IPS-20b (cell line): Measurements from ENCODE around the gene ATXN1.
"Not testable (repeated sequence)": the region's sequence is repeated elsewhere in the genome, so short reads cannot be mapped to it uniquely, and the experiment has no call there.

Experiments used
- H3K27ac ChIP-seq: one replicate; pipeline ENCODE4 v1.5.1; 2013; ENCODE audit warnings: low read length
- H3K27me3 ChIP-seq: 2 replicates; pipeline ENCODE4 v1.6.1; 2013; ENCODE audit warnings: mild to moderate bottlenecking, low read length, inconsistent platforms; ENCODE audit not compliant: insufficient read depth
- H3K36me3 ChIP-seq: 2 replicates; pipeline ENCODE4 v1.6.1; 2013; ENCODE audit warnings: low read depth, mild to moderate bottlenecking, inconsistent platforms, low read length, moderate library complexity; ENCODE audit not compliant: insufficient read depth
- H3K4me1 ChIP-seq: 2 replicates; pipeline ENCODE4 v1.6.1; 2013; ENCODE audit warnings: mild to moderate bottlenecking, control low read depth, inconsistent platforms, low read length, moderate library complexity; ENCODE audit not compliant: insufficient read depth
- H3K4me3 ChIP-seq: 2 replicates; pipeline ENCODE4 v1.5.1; 2013; ENCODE audit warnings: mild to moderate bottlenecking, low read length, inconsistent platforms
- H3K9ac ChIP-seq: 2 replicates; pipeline ENCODE4 v1.6.1; 2013; ENCODE audit warnings: low read depth, mild to moderate bottlenecking, inconsistent platforms, low read length, moderate library complexity
- H3K9me3 ChIP-seq: 2 replicates; pipeline ENCODE4 v1.6.1; 2013; ENCODE audit warnings: mild to moderate bottlenecking, low read depth, low read length, inconsistent platforms; ENCODE audit not compliant: insufficient read depth

ATXN1 gene

GRCh38 chr6:16623731-16624130 lies 137.5 kb downstream of the ATXN1 start:
- H3K4me1 ChIP-seq, result no peaks in the 10 kb centered on the region

GRCh38 chr6:16623029-16623653 lies 138.1 kb downstream of the ATXN1 start:
- no peak overlapping the region for H3K4me3 ChIP-seq
- H3K27ac ChIP-seq, result no peak overlapping the region
- H3K9ac ChIP-seq, result no peak overlapping the region
- no peaks in the 10 kb centered on the region for H3K36me3 ChIP-seq
- no peaks in the 10 kb centered on the region for H3K27me3 ChIP-seq
- no peaks in the 10 kb centered on the region for H3K4me1 ChIP-seq
- H3K9me3 ChIP-seq, result no peaks in the 10 kb centered on the region

More at GRCh38 chr6:16623731-16624130, 137.5 kb downstream of the ATXN1 start:
- Histone ChIP-seq H3K4me3 (no peak overlapping the region), H3K36me3 (no peaks in the 10 kb centered on the region), H3K27me3 (no peaks in the 10 kb centered on the region), H3K9me3 (no peaks in the 10 kb centered on the region), H3K9ac (no peak overlapping the region), H3K27ac (no peak overlapping the region)

- no peak overlapping the region for H3K27ac ChIP-seq
Measured at GRCh38 chr6:16622193-16622592, 139.1 kb downstream of the ATXN1 start.

GRCh38 chr6:16621002-16621401 lies 140.3 kb downstream of the ATXN1 start:
- H3K9ac ChIP-seq, result no peak overlapping the region

More at GRCh38 chr6:16622193-16622592, 139.1 kb downstream of the ATXN1 start:
- Histone ChIP-seq H3K4me3 (no peak overlapping the region), H3K9me3 (no peaks in the 10 kb centered on the region), H3K9ac (no peak overlapping the region), H3K36me3 (no peaks in the 10 kb centered on the region), H3K4me1 (no peaks in the 10 kb centered on the region), H3K27me3 (no peaks in the 10 kb centered on the region)

GRCh38 chr6:16619777-16620176 lies 141.5 kb downstream of the ATXN1 start:
- Histone ChIP-seq H3K36me3 (no peaks in the 10 kb centered on the region), H3K27me3 (no peaks in the 10 kb centered on the region), H3K4me1 (no peaks in the 10 kb centered on the region), H3K27ac (no peak overlapping the region), H3K9me3 (no peaks in the 10 kb centered on the region), H3K4me3 (no peak overlapping the region), H3K9ac (no peak overlapping the region)

More at GRCh38 chr6:16621002-16621401, 140.3 kb downstream of the ATXN1 start:
- H3K4me3 ChIP-seq, result no peak overlapping the region
- no peaks in the 10 kb centered on the region for H3K27me3 ChIP-seq
- no peaks in the 10 kb centered on the region for H3K9me3 ChIP-seq
- H3K4me1 ChIP-seq, result no peaks in the 10 kb centered on the region
- H3K36me3 ChIP-seq, result no peaks in the 10 kb centered on the region
- H3K27ac ChIP-seq, result no peak overlapping the region

GRCh38 chr6:16618962-16619361 lies 142.3 kb downstream of the ATXN1 start:
- Histone ChIP-seq H3K36me3 (no peaks in the 10 kb centered on the region), H3K27ac (no peak overlapping the region), H3K4me1 (no peaks in the 10 kb centered on the region), H3K9me3 (no peaks in the 10 kb centered on the region), H3K4me3 (no peak overlapping the region), H3K9ac (no peak overlapping the region), H3K27me3 (no peaks in the 10 kb centered on the region)

- H3K4me3 ChIP-seq, H3K9me3 ChIP-seq, H3K27ac ChIP-seq, H3K36me3 ChIP-seq, H3K27me3 ChIP-seq, H3K4me1 ChIP-seq, H3K9ac ChIP-seq: not testable (repeated sequence)
Measured at GRCh38 chr6:16615215-16615614, 146.0 kb downstream of the ATXN1 start.

- H3K9ac ChIP-seq, H3K9me3 ChIP-seq, H3K4me3 ChIP-seq, H3K27ac ChIP-seq, H3K27me3 ChIP-seq, H3K36me3 ChIP-seq, H3K4me1 ChIP-seq: not testable (repeated sequence)
Measured at GRCh38 chr6:16614143-16614542, 147.1 kb downstream of the ATXN1 start.

- H3K4me3 ChIP-seq, H3K4me1 ChIP-seq, H3K36me3 ChIP-seq, H3K27ac ChIP-seq, H3K27me3 ChIP-seq, H3K9me3 ChIP-seq, H3K9ac ChIP-seq: not testable (repeated sequence)
Measured at GRCh38 chr6:16613504-16613903, 147.8 kb downstream of the ATXN1 start.

- Histone ChIP-seq H3K9ac (no peak overlapping the region), H3K27ac (no peak overlapping the region), H3K36me3 (no peaks in the 10 kb centered on the region), H3K4me1 (no peaks in the 10 kb centered on the region), H3K9me3 (no peaks in the 10 kb centered on the region), H3K4me3 (no peak overlapping the region), H3K27me3 (no peaks in the 10 kb centered on the region)
Measured at GRCh38 chr6:16608444-16608843, 152.8 kb downstream of the ATXN1 start.

GRCh38 chr6:16602035-16602434 lies 159.2 kb downstream of the ATXN1 start:
- H3K9me3 ChIP-seq, result no peaks in the 10 kb centered on the region
- no peaks in the 10 kb centered on the region for H3K36me3 ChIP-seq
- H3K4me3 ChIP-seq, result no peak overlapping the region
- H3K27me3 ChIP-seq, result no peaks in the 10 kb centered on the region
- H3K9ac ChIP-seq, result no peak overlapping the region
- no peak overlapping the region for H3K27ac ChIP-seq
- H3K4me1 ChIP-seq, result no peaks in the 10 kb centered on the region

- Histone ChIP-seq H3K9me3 (no peaks in the 10 kb centered on the region), H3K36me3 (no peaks in the 10 kb centered on the region), H3K27ac (no peak overlapping the region), H3K4me1 (no peaks in the 10 kb centered on the region), H3K27me3 (no peaks in the 10 kb centered on the region), H3K4me3 (no peak overlapping the region), H3K9ac (no peak overlapping the region)
Measured at GRCh38 chr6:16600701-16601100, 160.6 kb downstream of the ATXN1 start.
